GM12891 (cell line): Measurements from ENCODE around the gene TMEM255B.

Source experiments
- PAX5 ChIP-seq: IDR thresholded peaks from 2 replicates; pipeline ENCODE4 v1.6.1; 2011; ENCODE audit warnings: low read length, moderate library complexity, mild to moderate bottlenecking; ENCODE audit not compliant: insufficient read depth, severe bottlenecking
- POLR2A ChIP-seq: IDR thresholded peaks from 2 replicates; pipeline ENCODE4 v1.6.1; 2011; ENCODE audit warnings: low read depth, low read length, control low read depth
- POLR2AphosphoS5 ChIP-seq: IDR thresholded peaks from 2 replicates; pipeline ENCODE4 v1.6.1; 2011; ENCODE audit warnings: low read depth, low read length, control low read depth
- POU2F2 ChIP-seq: IDR thresholded peaks from 2 replicates; pipeline ENCODE4 v1.6.1; 2011; ENCODE audit warnings: low read depth, mild to moderate bottlenecking, control low read depth, low read length, moderate library complexity
- SPI1 ChIP-seq: IDR thresholded peaks from 2 replicates; pipeline ENCODE4 v1.6.1; 2011; ENCODE audit warnings: low read depth, low read length, control low read depth
- TAF1 ChIP-seq: IDR thresholded peaks from 2 replicates; pipeline ENCODE4 v1.6.1; 2011; ENCODE audit warnings: low read depth, low read length, control low read depth

DNA sequence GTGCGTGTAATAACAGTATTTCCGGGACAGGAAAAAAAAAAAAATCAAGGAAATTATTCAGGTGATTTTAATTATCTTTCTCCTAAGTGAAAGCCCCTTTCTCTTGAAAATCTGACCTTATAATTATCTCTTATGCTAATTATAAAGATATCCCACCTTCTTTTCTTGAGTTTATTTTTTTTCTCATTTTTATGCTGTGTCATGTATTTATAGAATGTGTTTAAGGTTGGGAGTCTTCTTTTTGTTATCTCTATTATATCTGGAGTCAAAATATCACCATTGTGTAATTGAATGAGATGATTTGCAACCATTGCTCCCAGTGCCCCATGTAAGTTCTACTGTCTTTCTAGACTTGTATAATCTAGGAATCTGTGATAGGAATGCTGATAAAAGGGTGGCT, 3.0 kb downstream of the TMEM255B start:
- TF ChIP-seq POLR2A (no peak), POLR2AphosphoS5 (no peak), TAF1 (no peak), POU2F2 (no peak), SPI1 (no peak), PAX5 (no peak)
